Body of pancreas (tissue), 4 donors: ENCODE results near the gene TFRC. TPM values are rescaled to one million over a fixed set of nuclear protein-coding genes. Genes with fewer than 3 reads are reported as not detected.
A peak's percentile ranks its signal among the peaks of the same experiment; 100 is the strongest.

ENCODE experiments used
- ATAC-seq: fragments of 150-250 bp; one replicate; pipeline ENCODE4 v1.9.1; 2016
- DNase-seq, 4 donors: peaks; one replicate each; pipeline ENCODE4 v3.0.0-alpha.2; 2019
- H3K27ac ChIP-seq, 4 donors: fragments of 200-600 bp; sonication (generic); 1 replicate in 3 of 4; 2 replicates in 1 of 4; pipeline versions ENCODE4 v1.5.1 to v1.6.1; 2016 to 2019; ENCODE audit warnings: mild to moderate bottlenecking in 1 of 4, mixed read lengths in 1 of 4, moderate library complexity in 1 of 4
- H3K27me3 ChIP-seq, 2 donors: fragments of 200-600 bp; sonication (generic); one replicate each; pipeline ENCODE4 v1.6.0; 2016; ENCODE audit warnings: mild to moderate bottlenecking in 1 of 2
- H3K36me3 ChIP-seq, 2 donors: fragments of 200-600 bp; sonication (generic); replicated peaks in 1 of 2; 2 replicates each; pipeline ENCODE4 v1.5.1; 2016; ENCODE audit warnings: low read depth in 2 of 2; ENCODE audit not compliant: insufficient read depth in 1 of 2
- H3K4me1 ChIP-seq: fragments of 200-600 bp; sonication (generic); one replicate; pipeline ENCODE4 v1.6.0; 2016
- H3K4me3 ChIP-seq, 2 donors: fragments of 200-600 bp; sonication (generic); 1 replicate in 1 of 2; 2 replicates in 1 of 2; pipeline ENCODE4 v1.5.1; 2016 to 2019
- H3K9me3 ChIP-seq, 3 donors: fragments of 200-600 bp; sonication (generic); 1 replicate in 2 of 3; 2 replicates in 1 of 3; pipeline ENCODE4 v1.5.1; 2016
- CTCF ChIP-seq, 7 experiments: fragments of 450-650 bp in 4 of 7; fragments of 200-600 bp in 3 of 7; sonication (generic) in 3 of 7; IDR thresholded peaks; one replicate each; pipeline ENCODE4 v1.5.1; 2016 to 2019; ENCODE audit warnings: antibody characterized with exemption in 7 of 7
- POLR2A ChIP-seq, 3 donors: fragments of 450-650 bp; IDR thresholded peaks; one replicate each; pipeline ENCODE4 v1.6.1; 2016; ENCODE audit warnings: antibody characterized with exemption in 3 of 3, mild to moderate bottlenecking in 2 of 3
- WGBS, 2 donors: methylation state at CpG; one replicate each; pipeline ENCODE4 v1.1.5; 2017; 5-methylcytosine and 5-hydroxymethylcytosine counted together
- intact Hi-C: fragments of 100-400 bp; cut with DNase I; formaldehyde crosslinking; loops from one replicate; pipeline ENCODE4 v1.15.1; 2023
- total RNA-seq, 2 donors: library from RNA; depleted of rRNA; stranded (reverse); fragments of >200 nt; gene quantifications; one replicate each; pipeline ENCODE4 v1.1.0, GENCODE V29; 2016

Gene TFRC
- 10 to 100 TPM; 23.6 to 51.7 TPM for total RNA-seq

- TF ChIP-seq POLR2A (IDR thresholded peaks at IDR 0.05) (peak; percentile 96 to 99 (median 98)), CTCF (IDR thresholded peaks at IDR 0.05) (peak in 1 of 7 experiments; percentile 6)
- Histone ChIP-seq H3K27me3 (no peaks in the 10 kb centered on the region), H3K36me3 (no peaks in the 10 kb centered on the region), H3K27ac (peak within 1 kb of the TSS; percentile 94 to 98 (median 97)), H3K9me3 (no peaks in the 10 kb centered on the region), H3K4me1 (peaks cover 26% of the 10 kb centered on the region), H3K4me3 (peak within 1 kb of the TSS; percentile 33 to 63)
- intact Hi-C loops, result no loop called here
- peak; percentile 96 for ATAC-seq
- peak; percentile 97 to 99 (median 97) for DNase-seq
- WGBS, 2 donors, result 0% methylated on average over 18 to 61 of the region's 67 CpGs
Observed at GRCh38 chr3:196081834-196082618, at the start of gene TFRC. TFRC (minus strand) TSS chr3:196082090; CDS start chr3:196077099, 4,991 bp downstream.

GRCh38 chr3:196128172-196128843, 46.4 kb upstream of the TFRC start:
- WGBS, 2 donors, result 95% methylated on average over 11 to 21 of the region's 21 CpGs
- DNase-seq, result no peak
- no peaks in the 10 kb centered on the region for H3K4me1 ChIP-seq
- no peak for ATAC-seq
- no peaks in the 10 kb centered on the region for H3K36me3 ChIP-seq
- H3K9me3 ChIP-seq, result no peaks in the 10 kb centered on the region
- no peak overlapping the region for H3K4me3 ChIP-seq
- no peaks in the 10 kb centered on the region for H3K27me3 ChIP-seq
- intact Hi-C loops, result no loop called here
- H3K27ac ChIP-seq, result no peak overlapping the region
- TF ChIP-seq POLR2A (IDR thresholded peaks at IDR 0.05) (no peak), CTCF (IDR thresholded peaks at IDR 0.05) (no peak)

- Histone ChIP-seq H3K36me3 (no peaks in the 10 kb centered on the region), H3K4me1 (no peaks in the 10 kb centered on the region), H3K27me3 (no peaks in the 10 kb centered on the region), H3K9me3 (no peaks in the 10 kb centered on the region), H3K4me3 (no peak overlapping the region), H3K27ac (no peak overlapping the region)
- 62 to 71% methylated on average over 12 of the region's 12 CpGs for WGBS, 2 donors
- TF ChIP-seq POLR2A (IDR thresholded peaks at IDR 0.05), result no peak
- TF ChIP-seq CTCF (IDR thresholded peaks at IDR 0.05), result no peak
- no peak for ATAC-seq
- intact Hi-C loops, result no loop called here
- no peak for DNase-seq
Observed at GRCh38 chr3:196127308-196128040, 45.6 kb upstream of the TFRC start.

- Histone ChIP-seq H3K4me3 (no peak overlapping the region), H3K36me3 (no peaks in the 10 kb centered on the region), H3K4me1 (no peaks in the 10 kb centered on the region), H3K27me3 (no peaks in the 10 kb centered on the region), H3K27ac (no peak overlapping the region), H3K9me3 (no peaks in the 10 kb centered on the region)
- no peak for TF ChIP-seq CTCF (IDR thresholded peaks at IDR 0.05)
- no peak for TF ChIP-seq POLR2A (IDR thresholded peaks at IDR 0.05)
- ATAC-seq (no peak), DNase-seq (no peak)
- 74 to 76% methylated on average over 5 of the region's 5 CpGs for WGBS, 2 donors
- intact Hi-C loops, result no loop called here
Observed at GRCh38 chr3:196124608-196125007, 42.7 kb upstream of the TFRC start.
